ENCODE measurements around the gene SYNPR. TPM values are rescaled to one million over a fixed set of nuclear protein-coding genes. Genes with fewer than 3 reads are reported as not detected.

Gene SYNPR
- total RNA-seq, 1 experiment from 2014 or later: 0.17 TPM

- no CpG with 5 or more reads among the region's 9 CpGs for WGBS (ENCODE audit: extremely low coverage, insufficient read length, low lambda C conversion rate)
- Histone ChIP-seq H4K5ac (ENCODE audit: insufficient read length, low read depth, low read length) (no peak overlapping the region), H2BK15ac (ENCODE audit: low read depth, low read length) (no peak overlapping the region), H3K4ac (ENCODE audit: low read depth, low read length) (no peak overlapping the region), H3K18ac (ENCODE audit: insufficient read length, low read depth, low read length) (no peak overlapping the region), H2BK120ac (ENCODE audit: low read depth, low read length, poor library complexity, severe bottlenecking) (no peak overlapping the region), H2BK5ac (ENCODE audit: insufficient read length, low read length) (no peak overlapping the region), H3K27ac (ENCODE audit: insufficient read length, low read depth, low read length) (no peak overlapping the region), H4K91ac (ENCODE audit: insufficient read length, low read depth, low read length) (no peak overlapping the region), H3K79me1 (ENCODE audit: insufficient read depth, low read depth, low read length, poor library complexity, severe bottlenecking) (no peaks in the 10 kb centered on the region), H3K79me2 (ENCODE audit: insufficient read depth, low read length) (no peaks in the 10 kb centered on the region), H3K9me3 (ENCODE audit: control insufficient read depth, low read depth, low read length) (no peaks in the 10 kb centered on the region), H3T11ph (ENCODE audit: low read length) (no peak overlapping the region), H3K56ac (ENCODE audit: insufficient read length, low read depth, low read length) (no peak overlapping the region), H2AK5ac (ENCODE audit: insufficient read length, low read length) (no peak overlapping the region), H2BK12ac (ENCODE audit: insufficient read length, low read depth, low read length) (no peak overlapping the region), H2AFZ (ENCODE audit: low read length) (no peak overlapping the region), H2BK20ac (ENCODE audit: low read depth, low read length, poor library complexity, severe bottlenecking) (no peak overlapping the region), H3K4me1 (ENCODE audit: insufficient read depth, low read length) (no peaks in the 10 kb centered on the region), H4K20me1 (ENCODE audit: control insufficient read depth, insufficient read depth, insufficient read length) (no peaks in the 10 kb centered on the region), H4K8ac (replicated peaks; ENCODE audit: insufficient read length, low read depth, low read length) (no peak overlapping the region), H3K23ac (ENCODE audit: insufficient read length, low read depth, low read length) (no peak overlapping the region), H3K14ac (ENCODE audit: insufficient read depth, low read length) (no peak overlapping the region), H3K23me2 (ENCODE audit: insufficient read length, low read depth, low read length, poor library complexity, severe bottlenecking) (no peaks in the 10 kb centered on the region), H3K4me2 (ENCODE audit: insufficient read depth, insufficient read length, low read length) (no peak overlapping the region), H3K9ac (ENCODE audit: extremely low read depth, insufficient read length, low read length) (no peak overlapping the region), H3K27me3 (ENCODE audit: insufficient read depth, low read length) (no peaks in the 10 kb centered on the region)
- DNase-seq: no peak
- peak overlapping the region in 1 of 3 experiments; percentile 8; a peak in 1 of 7 replicates for H3K27ac Mint-ChIP-seq
- TF ChIP-seq, protein P1, sequence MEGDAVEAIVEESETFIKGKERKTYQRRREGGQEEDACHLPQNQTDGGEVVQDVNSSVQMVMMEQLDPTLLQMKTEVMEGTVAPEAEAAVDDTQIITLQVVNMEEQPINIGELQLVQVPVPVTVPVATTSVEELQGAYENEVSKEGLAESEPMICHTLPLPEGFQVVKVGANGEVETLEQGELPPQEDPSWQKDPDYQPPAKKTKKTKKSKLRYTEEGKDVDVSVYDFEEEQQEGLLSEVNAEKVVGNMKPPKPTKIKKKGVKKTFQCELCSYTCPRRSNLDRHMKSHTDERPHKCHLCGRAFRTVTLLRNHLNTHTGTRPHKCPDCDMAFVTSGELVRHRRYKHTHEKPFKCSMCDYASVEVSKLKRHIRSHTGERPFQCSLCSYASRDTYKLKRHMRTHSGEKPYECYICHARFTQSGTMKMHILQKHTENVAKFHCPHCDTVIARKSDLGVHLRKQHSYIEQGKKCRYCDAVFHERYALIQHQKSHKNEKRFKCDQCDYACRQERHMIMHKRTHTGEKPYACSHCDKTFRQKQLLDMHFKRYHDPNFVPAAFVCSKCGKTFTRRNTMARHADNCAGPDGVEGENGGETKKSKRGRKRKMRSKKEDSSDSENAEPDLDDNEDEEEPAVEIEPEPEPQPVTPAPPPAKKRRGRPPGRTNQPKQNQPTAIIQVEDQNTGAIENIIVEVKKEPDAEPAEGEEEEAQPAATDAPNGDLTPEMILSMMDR (conservative IDR thresholded peaks at IDR 0.05): no peak
- no peaks in the 10 kb centered on the region for H3K36me3 Mint-ChIP-seq (ENCODE audit: insufficient read depth in 1 of 3, low read depth in 3 of 3)
- H3K4me1 Mint-ChIP-seq: peaks cover 14 to 18% of the 10 kb centered on the region in 2 experiments
- no peaks in the 10 kb centered on the region for H3K27me3 Mint-ChIP-seq (ENCODE audit: low read depth)
- H3K4me3 Mint-ChIP-seq: no peak overlapping the region
- H3K9me3 Mint-ChIP-seq: no peaks in the 10 kb centered on the region
Measured at GRCh38 chr3:63556401-63556800, 278.3 kb downstream of the SYNPR start.

Measured in H9 (cell line).